ENCODE measurements around the gene ATRNL1. TPM values are rescaled to one million over a fixed set of nuclear protein-coding genes. Genes with fewer than 3 reads are reported as not detected.
"Not testable (repeated sequence)": the region's sequence is repeated elsewhere in the genome, so short reads cannot be mapped to it uniquely, and the experiment has no call there.

Gene ATRNL1
- total RNA-seq, 2 experiments from 2014 or later: 0.41 to 1.0 TPM

GRCh38 chr10:115384665-115385064, 291.5 kb downstream of the ATRNL1 start:
- H3K27me3 Mint-ChIP-seq: no peaks in the 10 kb centered on the region
- no peaks in the 10 kb centered on the region for H3K4me1 Mint-ChIP-seq
- no peaks in the 10 kb centered on the region for H3K36me3 Mint-ChIP-seq
- H3K9me3 Mint-ChIP-seq: peaks cover 1% of the 10 kb centered on the region
- H3K27ac Mint-ChIP-seq: no peak overlapping the region
- no peak for DNase-seq
- no peak overlapping the region for H3K4me3 Mint-ChIP-seq

GRCh38 chr10:115390607-115391006, 297.4 kb downstream of the ATRNL1 start:
- Mint-ChIP-seq H3K27me3 (no peaks in the 10 kb centered on the region), H3K4me1 (no peaks in the 10 kb centered on the region), H3K27ac (no peak overlapping the region), H3K9me3 (peaks cover 4% of the 10 kb centered on the region), H3K36me3 (no peaks in the 10 kb centered on the region), H3K4me3 (no peak overlapping the region)
- no peak for DNase-seq

- no peaks in the 10 kb centered on the region for H3K36me3 Mint-ChIP-seq
- H3K27me3 Mint-ChIP-seq: no peaks in the 10 kb centered on the region
- no peaks in the 10 kb centered on the region for H3K9me3 Mint-ChIP-seq
- no peak overlapping the region for H3K27ac Mint-ChIP-seq
- no peaks in the 10 kb centered on the region for H3K4me1 Mint-ChIP-seq
- H3K4me3 Mint-ChIP-seq: no peak overlapping the region
- no peak for DNase-seq
These were observed 304.9 kb downstream of the ATRNL1 start for GRCh38 chr10:115398026-115398425.

- Mint-ChIP-seq H3K27ac (no peak overlapping the region), H3K9me3 (peaks cover 1% of the 10 kb centered on the region), H3K27me3 (no peaks in the 10 kb centered on the region), H3K4me3 (no peak overlapping the region), H3K4me1 (no peaks in the 10 kb centered on the region), H3K36me3 (no peaks in the 10 kb centered on the region)
- DNase-seq: no peak
These were observed 309.5 kb downstream of the ATRNL1 start for GRCh38 chr10:115402699-115403098.

DNA sequence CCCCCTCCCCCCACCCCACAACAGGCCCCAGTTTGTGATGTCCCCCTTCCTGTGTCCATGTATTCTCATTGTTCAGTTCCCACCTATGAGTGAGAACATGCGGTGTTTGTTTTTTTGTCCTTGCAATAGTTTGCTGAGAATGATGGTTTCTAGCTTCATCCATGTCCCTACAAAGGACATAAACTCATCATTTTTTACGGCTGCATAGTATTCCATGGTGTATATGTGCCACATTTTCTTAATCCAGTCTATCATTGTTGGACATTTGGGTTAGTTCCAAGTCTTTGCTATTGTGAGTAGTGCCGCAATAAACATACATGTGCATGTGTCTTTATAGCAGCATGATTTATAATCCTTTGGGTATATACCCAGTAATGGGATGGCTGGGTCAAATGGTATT, 312.7 kb downstream of the ATRNL1 start:
- peaks cover 10% of the 10 kb centered on the region for H3K9me3 Mint-ChIP-seq
- H3K27me3 Mint-ChIP-seq, H3K4me1 Mint-ChIP-seq, DNase-seq, H3K27ac Mint-ChIP-seq, H3K36me3 Mint-ChIP-seq, H3K4me3 Mint-ChIP-seq: not testable (repeated sequence)

DNA sequence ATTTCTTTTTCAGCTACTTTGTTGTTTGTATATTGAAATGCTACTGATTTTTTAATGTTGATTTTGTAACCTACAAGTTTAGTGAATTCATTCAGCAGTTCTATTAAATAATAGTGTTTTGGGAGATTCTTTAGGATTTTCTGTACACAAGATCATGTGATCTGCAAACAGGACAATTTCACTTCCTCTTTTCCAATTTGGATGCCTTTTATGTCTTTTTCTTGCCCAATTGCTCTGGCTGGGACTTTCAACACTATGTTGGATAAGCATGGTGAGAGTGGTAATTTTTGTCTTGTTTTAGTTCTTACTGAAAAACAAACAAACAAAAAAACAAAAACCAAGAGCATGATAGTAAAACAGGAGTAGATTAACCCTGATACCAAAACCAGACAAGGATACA, 316.2 kb downstream of the ATRNL1 start:
- Mint-ChIP-seq H3K36me3 (no peaks in the 10 kb centered on the region), H3K27ac (no peak overlapping the region), H3K4me1 (no peaks in the 10 kb centered on the region), H3K4me3 (no peak overlapping the region), H3K27me3 (no peaks in the 10 kb centered on the region), H3K9me3 (peaks cover 10% of the 10 kb centered on the region)
- no peak for DNase-seq

DNA sequence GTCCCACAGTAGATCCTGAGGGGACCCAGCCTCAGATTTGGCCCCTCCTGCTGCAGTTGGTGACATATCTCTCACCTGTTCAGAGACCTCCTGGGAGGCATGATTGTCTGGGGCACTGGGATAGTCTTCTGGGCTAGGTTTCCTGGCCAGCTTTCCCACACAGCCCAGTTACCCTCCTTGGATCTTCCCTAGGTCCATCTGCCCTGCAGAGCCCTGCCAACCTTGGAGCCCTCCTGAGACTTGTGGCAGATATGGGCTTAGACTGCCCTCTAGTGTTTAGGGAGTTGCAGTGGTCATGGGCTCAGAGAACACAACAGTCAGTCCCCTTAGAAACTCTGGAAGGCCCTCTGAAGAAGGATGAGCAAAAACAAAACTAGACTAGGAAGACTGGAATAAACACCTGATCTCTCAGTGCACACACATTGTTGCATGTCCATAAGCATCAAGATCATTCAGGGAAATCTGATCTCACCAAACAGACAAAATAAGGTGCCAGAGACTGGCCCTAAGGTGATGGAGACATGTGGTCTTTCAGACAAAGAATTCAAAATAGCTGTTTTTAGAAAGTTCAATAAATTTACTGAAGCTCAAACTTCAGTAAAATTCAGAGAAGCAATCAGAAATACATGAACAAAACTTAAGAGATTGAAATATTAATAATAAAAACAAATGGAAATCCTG, 324.6 kb downstream of the ATRNL1 start:
- H3K4me1 Mint-ChIP-seq: no peaks in the 10 kb centered on the region
- no peak overlapping the region for H3K4me3 Mint-ChIP-seq
- H3K36me3 Mint-ChIP-seq: no peaks in the 10 kb centered on the region
- DNase-seq: peak; percentile 1
- no peaks in the 10 kb centered on the region for H3K27me3 Mint-ChIP-seq
- peaks cover 9% of the 10 kb centered on the region for H3K9me3 Mint-ChIP-seq
- no peak overlapping the region for H3K27ac Mint-ChIP-seq

DNA sequence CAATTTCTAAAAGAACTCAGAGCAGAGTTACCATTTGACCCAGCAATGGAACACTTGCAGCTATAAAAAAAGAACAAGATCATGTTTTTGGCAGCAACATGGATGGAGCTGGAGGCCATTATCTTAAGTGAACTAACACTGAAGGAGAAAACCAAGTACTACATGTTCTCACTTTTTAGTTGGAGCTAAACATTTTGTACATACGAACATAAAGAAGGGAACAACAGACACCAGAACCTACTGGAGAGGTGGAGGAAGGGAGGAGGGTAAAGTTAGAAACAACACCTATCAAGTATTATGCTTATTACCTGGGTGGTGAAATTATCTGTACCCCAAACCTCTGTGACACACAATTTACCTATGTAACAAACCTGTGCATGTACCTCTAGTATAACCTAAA, 329.5 kb downstream of the ATRNL1 start:
- no peaks in the 10 kb centered on the region for H3K4me1 Mint-ChIP-seq
- no peak overlapping the region for H3K4me3 Mint-ChIP-seq
- H3K9me3 Mint-ChIP-seq: peaks cover 8% of the 10 kb centered on the region
- H3K27me3 Mint-ChIP-seq: no peaks in the 10 kb centered on the region
- H3K27ac Mint-ChIP-seq: no peak overlapping the region
- H3K36me3 Mint-ChIP-seq: no peaks in the 10 kb centered on the region
- DNase-seq: no peak

DNA sequence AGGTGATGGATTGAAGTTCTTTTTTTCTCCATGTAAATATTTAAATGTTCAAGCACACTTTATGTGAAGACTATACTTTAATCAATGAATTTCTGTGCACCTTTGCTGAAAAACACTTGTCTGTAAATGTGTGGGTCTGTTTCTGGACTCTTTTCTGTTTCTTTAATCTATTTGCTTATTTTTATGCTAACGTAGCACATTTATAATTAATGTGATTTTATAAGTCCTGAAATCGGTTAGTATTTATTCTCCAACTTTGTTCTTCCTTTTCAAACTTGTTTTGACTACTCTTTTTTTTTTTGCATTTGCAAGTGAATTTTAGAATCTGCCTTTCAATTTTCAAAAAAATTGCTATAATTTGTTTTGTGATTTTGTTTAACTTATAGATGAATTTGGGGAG, 334.4 kb downstream of the ATRNL1 start:
- Mint-ChIP-seq H3K27me3 (no peaks in the 10 kb centered on the region), H3K4me3 (no peak overlapping the region), H3K4me1 (no peaks in the 10 kb centered on the region), H3K9me3 (no peaks in the 10 kb centered on the region), H3K36me3 (no peaks in the 10 kb centered on the region), H3K27ac (no peak overlapping the region)
- no peak for DNase-seq

GRCh38 chr10:115432188-115432819, 339.1 kb downstream of the ATRNL1 start:
- H3K27me3 Mint-ChIP-seq: no peaks in the 10 kb centered on the region
- H3K27ac Mint-ChIP-seq: no peak overlapping the region
- no peak overlapping the region for H3K4me3 Mint-ChIP-seq
- H3K4me1 Mint-ChIP-seq: no peaks in the 10 kb centered on the region
- no peaks in the 10 kb centered on the region for H3K9me3 Mint-ChIP-seq
- no peaks in the 10 kb centered on the region for H3K36me3 Mint-ChIP-seq
- no peak for DNase-seq

DNA sequence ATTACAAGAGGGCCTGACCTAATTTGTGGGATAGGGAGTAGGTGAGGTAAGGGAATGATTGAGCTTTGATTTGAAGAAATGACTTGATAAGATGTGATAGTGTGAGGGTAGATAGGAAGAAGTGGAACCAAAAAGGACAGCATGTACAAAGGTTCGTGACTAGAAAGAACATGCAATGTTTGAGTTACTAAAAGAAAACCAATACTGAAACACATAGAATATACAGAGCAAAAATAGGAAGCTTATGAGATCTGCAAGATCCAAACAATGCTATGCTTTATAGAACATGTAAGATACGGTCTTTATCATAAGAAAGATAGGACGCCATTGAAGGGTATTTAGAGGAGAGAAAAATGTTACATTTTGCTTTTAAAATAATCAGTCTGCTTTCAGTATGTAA, 343.8 kb downstream of the ATRNL1 start:
- H3K27me3 Mint-ChIP-seq: no peaks in the 10 kb centered on the region
- no peak for DNase-seq
- no peak overlapping the region for H3K4me3 Mint-ChIP-seq
- H3K27ac Mint-ChIP-seq: no peak overlapping the region
- H3K9me3 Mint-ChIP-seq: no peaks in the 10 kb centered on the region
- no peaks in the 10 kb centered on the region for H3K4me1 Mint-ChIP-seq
- H3K36me3 Mint-ChIP-seq: no peaks in the 10 kb centered on the region

GRCh38 chr10:115441907-115442545, 348.9 kb downstream of the ATRNL1 start:
- no peaks in the 10 kb centered on the region for H3K4me1 Mint-ChIP-seq
- H3K27me3 Mint-ChIP-seq: no peaks in the 10 kb centered on the region
- no peak for DNase-seq
- H3K27ac Mint-ChIP-seq: no peak overlapping the region
- no peaks in the 10 kb centered on the region for H3K36me3 Mint-ChIP-seq
- H3K4me3 Mint-ChIP-seq: no peak overlapping the region
- H3K9me3 Mint-ChIP-seq: no peaks in the 10 kb centered on the region

GRCh38 chr10:115456812-115457211, 363.6 kb downstream of the ATRNL1 start:
- DNase-seq: no peak
- H3K9me3 Mint-ChIP-seq: peaks cover 9% of the 10 kb centered on the region
- no peaks in the 10 kb centered on the region for H3K4me1 Mint-ChIP-seq
- H3K27ac Mint-ChIP-seq: no peak overlapping the region
- no peak overlapping the region for H3K4me3 Mint-ChIP-seq
- H3K36me3 Mint-ChIP-seq: no peaks in the 10 kb centered on the region
- no peaks in the 10 kb centered on the region for H3K27me3 Mint-ChIP-seq

DNA sequence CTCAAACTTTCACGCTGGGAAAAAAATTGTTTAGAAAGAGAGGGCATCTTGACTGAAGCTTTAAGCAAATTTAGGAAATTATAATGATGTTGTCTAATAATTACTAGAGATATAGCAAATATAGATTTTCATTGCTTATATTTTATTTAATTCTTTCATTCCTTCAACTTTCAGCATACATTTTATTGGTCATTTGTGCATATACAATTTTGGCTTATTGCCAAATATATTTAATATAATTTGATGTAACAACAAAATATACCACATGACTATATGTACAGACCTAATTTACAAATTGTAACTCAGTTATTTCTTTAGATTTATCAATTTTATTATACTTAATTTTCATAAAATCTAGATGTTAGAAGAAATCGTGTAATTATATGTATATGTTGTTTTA, 390.1 kb downstream of the ATRNL1 start:
- Mint-ChIP-seq H3K36me3 (no peaks in the 10 kb centered on the region), H3K4me3 (no peak overlapping the region), H3K4me1 (no peaks in the 10 kb centered on the region), H3K27ac (no peak overlapping the region), H3K27me3 (no peaks in the 10 kb centered on the region), H3K9me3 (peaks cover 4% of the 10 kb centered on the region)
- no peak for DNase-seq

- no peaks in the 10 kb centered on the region for H3K36me3 Mint-ChIP-seq
- H3K27me3 Mint-ChIP-seq: no peaks in the 10 kb centered on the region
- no peak overlapping the region for H3K4me3 Mint-ChIP-seq
- H3K4me1 Mint-ChIP-seq: no peaks in the 10 kb centered on the region
- H3K27ac Mint-ChIP-seq: no peak overlapping the region
- no peak for DNase-seq
- peaks cover 4% of the 10 kb centered on the region for H3K9me3 Mint-ChIP-seq
These were observed 398.5 kb downstream of the ATRNL1 start for GRCh38 chr10:115491526-115492140.

Measured in activated naive CD8-positive, alpha-beta T cell treated with anti-CD3 and anti-CD28 coated beads for 36 hours (primary cell).